Prostate gland (tissue), 2 donors: ENCODE data around the gene ZMYND8.

Source experiments
- POLR2A ChIP-seq: fragments of 450-650 bp; IDR thresholded peaks from one replicate; pipeline ENCODE4 v1.6.1; 2016; ENCODE audit warnings: antibody characterized with exemption, mild to moderate bottlenecking
- TF ChIP-seq, protein P1 (sequence below), 4 experiments: fragments of 200-600 bp in 2 of 4; fragments of 450-650 bp in 2 of 4; sonication (generic) in 2 of 4; IDR thresholded peaks; 1 replicate in 3 of 4; 2 replicates in 1 of 4; pipeline ENCODE4 v1.5.1; 2016 to 2019; ENCODE audit warnings: antibody characterized with exemption in 4 of 4, mild to moderate bottlenecking in 2 of 4, moderate library complexity in 2 of 4

DNA sequence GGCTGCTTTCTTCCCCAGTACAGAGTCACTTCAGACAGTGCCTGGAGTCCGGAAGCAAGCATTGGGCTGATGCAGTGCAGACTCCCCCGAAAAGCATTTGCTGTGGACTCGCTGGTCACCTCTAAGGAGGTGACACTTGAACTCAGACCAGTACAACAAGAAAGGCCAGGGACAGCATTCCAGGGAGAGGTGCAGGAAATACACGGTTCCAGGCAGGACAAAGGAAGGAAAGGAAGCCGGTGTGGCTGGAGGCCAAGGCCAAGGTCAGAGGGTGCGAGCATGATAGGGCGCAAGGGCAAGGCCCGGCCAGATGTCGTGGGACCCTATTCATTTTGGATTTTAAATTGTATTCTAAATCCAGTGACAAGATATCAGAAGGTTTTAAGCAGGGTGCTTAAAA lies 160.9 kb downstream of the ZMYND8 start:
- TF ChIP-seq, protein P1, sequence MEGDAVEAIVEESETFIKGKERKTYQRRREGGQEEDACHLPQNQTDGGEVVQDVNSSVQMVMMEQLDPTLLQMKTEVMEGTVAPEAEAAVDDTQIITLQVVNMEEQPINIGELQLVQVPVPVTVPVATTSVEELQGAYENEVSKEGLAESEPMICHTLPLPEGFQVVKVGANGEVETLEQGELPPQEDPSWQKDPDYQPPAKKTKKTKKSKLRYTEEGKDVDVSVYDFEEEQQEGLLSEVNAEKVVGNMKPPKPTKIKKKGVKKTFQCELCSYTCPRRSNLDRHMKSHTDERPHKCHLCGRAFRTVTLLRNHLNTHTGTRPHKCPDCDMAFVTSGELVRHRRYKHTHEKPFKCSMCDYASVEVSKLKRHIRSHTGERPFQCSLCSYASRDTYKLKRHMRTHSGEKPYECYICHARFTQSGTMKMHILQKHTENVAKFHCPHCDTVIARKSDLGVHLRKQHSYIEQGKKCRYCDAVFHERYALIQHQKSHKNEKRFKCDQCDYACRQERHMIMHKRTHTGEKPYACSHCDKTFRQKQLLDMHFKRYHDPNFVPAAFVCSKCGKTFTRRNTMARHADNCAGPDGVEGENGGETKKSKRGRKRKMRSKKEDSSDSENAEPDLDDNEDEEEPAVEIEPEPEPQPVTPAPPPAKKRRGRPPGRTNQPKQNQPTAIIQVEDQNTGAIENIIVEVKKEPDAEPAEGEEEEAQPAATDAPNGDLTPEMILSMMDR (IDR thresholded peaks at IDR 0.05): no peak
- TF ChIP-seq POLR2A: no peak
